C4-2B (cell line): Measurements from ENCODE around the gene PPM1B.
"Not testable (repeated sequence)": the region's sequence is repeated elsewhere in the genome, so short reads cannot be mapped to it uniquely, and the experiment has no call there.

ENCODE experiments used
- H3K27ac ChIP-seq: fragments of 450-650 bp; 2 replicates; pipeline ENCODE4 v1.5.1; 2017
- ZFX ChIP-seq: fragments of 450-650 bp; IDR thresholded peaks from 2 replicates; pipeline ENCODE4 v1.6.1; 2017
- TF ChIP-seq, protein P1 (sequence below): fragments of 450-650 bp; conservative IDR thresholded peaks from 2 replicates; pipeline ENCODE4 v1.5.1; 2017; ENCODE audit warnings: mild to moderate bottlenecking

PPM1B gene

DNA sequence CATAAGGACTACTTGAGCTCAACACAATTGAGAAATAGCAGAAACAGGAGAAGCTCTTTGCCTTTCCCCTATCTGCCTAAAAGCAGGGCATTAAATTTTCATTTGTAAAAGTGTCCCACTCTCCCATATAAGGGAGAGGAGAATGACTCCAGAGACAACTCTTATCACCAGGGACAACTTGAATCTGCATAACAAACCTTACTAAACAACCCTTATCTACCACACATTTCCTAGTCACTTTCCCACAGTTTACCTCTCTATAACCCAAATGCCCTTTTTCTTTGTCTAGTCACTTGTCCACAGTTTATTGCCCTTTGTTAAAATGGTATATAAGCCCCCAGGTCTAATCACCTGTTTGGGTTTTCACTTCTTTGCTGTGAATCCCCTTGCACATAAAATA is 37.5 kb upstream of the PPM1B start:
- no peak overlapping the region for H3K27ac ChIP-seq
- TF ChIP-seq, protein P1, sequence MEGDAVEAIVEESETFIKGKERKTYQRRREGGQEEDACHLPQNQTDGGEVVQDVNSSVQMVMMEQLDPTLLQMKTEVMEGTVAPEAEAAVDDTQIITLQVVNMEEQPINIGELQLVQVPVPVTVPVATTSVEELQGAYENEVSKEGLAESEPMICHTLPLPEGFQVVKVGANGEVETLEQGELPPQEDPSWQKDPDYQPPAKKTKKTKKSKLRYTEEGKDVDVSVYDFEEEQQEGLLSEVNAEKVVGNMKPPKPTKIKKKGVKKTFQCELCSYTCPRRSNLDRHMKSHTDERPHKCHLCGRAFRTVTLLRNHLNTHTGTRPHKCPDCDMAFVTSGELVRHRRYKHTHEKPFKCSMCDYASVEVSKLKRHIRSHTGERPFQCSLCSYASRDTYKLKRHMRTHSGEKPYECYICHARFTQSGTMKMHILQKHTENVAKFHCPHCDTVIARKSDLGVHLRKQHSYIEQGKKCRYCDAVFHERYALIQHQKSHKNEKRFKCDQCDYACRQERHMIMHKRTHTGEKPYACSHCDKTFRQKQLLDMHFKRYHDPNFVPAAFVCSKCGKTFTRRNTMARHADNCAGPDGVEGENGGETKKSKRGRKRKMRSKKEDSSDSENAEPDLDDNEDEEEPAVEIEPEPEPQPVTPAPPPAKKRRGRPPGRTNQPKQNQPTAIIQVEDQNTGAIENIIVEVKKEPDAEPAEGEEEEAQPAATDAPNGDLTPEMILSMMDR = no peak
- TF ChIP-seq ZFX = no peak

DNA sequence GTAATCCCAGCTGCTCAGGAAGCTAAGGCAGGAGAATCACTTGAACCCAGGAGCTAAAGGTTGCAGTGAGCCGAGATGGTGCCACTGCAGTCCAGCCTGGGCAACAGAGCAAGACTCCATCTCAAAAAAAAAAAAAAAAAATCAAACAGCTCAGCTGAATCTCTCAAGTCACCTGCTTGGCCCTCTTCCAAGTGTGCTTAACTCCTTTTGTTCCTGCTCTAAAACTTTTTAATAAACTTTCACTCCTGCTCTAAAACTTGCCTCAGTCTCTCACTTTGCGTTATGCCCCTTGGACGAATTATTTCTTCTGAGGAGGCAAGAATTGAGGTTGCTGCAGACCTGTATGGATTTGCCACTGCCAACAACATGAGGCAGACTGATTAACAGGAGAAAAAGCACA is 35.1 kb upstream of the PPM1B start:
- H3K27ac ChIP-seq = not testable (repeated sequence)

- H3K27ac ChIP-seq = no peak overlapping the region
- TF ChIP-seq ZFX = no peak
- TF ChIP-seq, protein P1 = no peak
Measured at GRCh38 chr2:44134848-44135247, 33.8 kb upstream of the PPM1B start.

- no peak overlapping the region for H3K27ac ChIP-seq
- no peak for TF ChIP-seq ZFX
- TF ChIP-seq, protein P1 = no peak
Measured at GRCh38 chr2:44135296-44135695, 33.4 kb upstream of the PPM1B start.

GRCh38 chr2:44135771-44136170 is 32.9 kb upstream of the PPM1B start:
- no peak overlapping the region for H3K27ac ChIP-seq
- no peak for TF ChIP-seq ZFX

GRCh38 chr2:44136252-44136651 is 32.4 kb upstream of the PPM1B start:
- H3K27ac ChIP-seq = no peak overlapping the region
- TF ChIP-seq, protein P1 = no peak
- TF ChIP-seq ZFX = no peak

- no peak for TF ChIP-seq ZFX
- TF ChIP-seq, protein P1 = no peak
- H3K27ac ChIP-seq = no peak overlapping the region
Measured at GRCh38 chr2:44137048-44137447, 31.6 kb upstream of the PPM1B start.

GRCh38 chr2:44137872-44138551 is 30.7 kb upstream of the PPM1B start:
- no peak overlapping the region for H3K27ac ChIP-seq
- no peak for TF ChIP-seq ZFX

DNA sequence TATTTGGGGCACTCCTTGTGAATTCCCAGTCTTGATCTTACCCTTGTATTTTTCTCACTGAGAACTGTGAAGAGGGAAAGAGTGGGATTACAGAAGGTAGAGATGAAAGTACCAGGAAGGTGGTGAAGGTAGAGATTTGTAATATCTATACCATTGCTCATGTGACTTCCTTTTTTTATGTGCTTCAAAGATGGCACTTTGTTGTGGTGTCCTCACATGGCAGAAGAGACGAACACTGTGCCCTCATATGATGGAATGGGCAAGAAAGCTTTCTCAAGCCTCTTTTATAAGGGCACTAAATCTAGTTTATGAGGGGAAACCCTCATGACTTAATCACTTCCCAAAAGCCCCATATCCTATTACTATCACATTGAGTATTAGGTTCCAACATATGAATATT is 28.9 kb upstream of the PPM1B start:
- no peak overlapping the region for H3K27ac ChIP-seq
- no peak for TF ChIP-seq ZFX
- TF ChIP-seq, protein P1 = no peak
